Measurements from ENCODE around the gene NTM.

The NTM gene

DNA sequence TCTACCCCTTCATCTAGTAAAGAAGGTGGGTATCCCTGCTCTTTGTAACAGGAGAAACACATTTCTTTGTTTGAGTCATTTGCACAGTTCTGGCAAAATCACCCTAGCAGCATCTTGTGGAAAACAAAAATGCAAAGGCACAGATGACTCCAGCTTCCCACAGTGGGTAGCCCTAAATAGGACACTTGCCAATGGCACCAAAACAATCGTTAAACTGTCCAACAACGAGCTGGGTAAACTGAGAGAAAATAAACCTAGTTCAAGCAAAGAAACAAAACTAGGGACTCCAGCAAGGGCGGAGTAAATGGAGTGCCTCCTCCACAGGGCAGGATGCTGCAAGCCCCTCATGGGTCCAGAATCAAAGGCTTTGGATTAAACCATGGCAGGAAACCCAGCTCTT is 239.5 kb downstream of the NTM start:
- DNase-seq = no peak

GRCh38 chr11:131611322-131611721 is 240.9 kb downstream of the NTM start:
- no peak for DNase-seq

DNA sequence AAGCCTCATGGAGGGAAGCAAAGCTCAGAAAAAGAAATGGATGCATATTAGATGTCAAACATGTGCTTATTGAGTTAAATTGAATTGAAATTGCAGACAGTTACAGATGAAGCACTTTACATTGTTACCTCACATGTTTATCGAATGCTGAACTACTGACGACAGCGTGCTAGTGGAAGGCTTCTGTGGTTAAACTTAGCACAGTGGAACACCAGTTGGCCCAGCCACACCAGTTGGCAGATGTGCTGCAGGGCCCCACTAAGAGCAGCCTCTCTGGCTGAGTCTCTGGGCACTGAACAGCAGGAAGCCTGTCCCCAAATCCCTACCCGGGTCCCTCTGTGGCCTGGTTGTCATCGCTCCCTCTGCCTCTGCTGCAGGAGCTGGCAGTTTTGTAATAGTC is 242.1 kb downstream of the NTM start:
- no peak for DNase-seq

- DNase-seq = no peak
Measured at GRCh38 chr11:131614631-131615030, 244.2 kb downstream of the NTM start.

GRCh38 chr11:131615611-131616010 is 245.2 kb downstream of the NTM start:
- DNase-seq = no peak

DNA sequence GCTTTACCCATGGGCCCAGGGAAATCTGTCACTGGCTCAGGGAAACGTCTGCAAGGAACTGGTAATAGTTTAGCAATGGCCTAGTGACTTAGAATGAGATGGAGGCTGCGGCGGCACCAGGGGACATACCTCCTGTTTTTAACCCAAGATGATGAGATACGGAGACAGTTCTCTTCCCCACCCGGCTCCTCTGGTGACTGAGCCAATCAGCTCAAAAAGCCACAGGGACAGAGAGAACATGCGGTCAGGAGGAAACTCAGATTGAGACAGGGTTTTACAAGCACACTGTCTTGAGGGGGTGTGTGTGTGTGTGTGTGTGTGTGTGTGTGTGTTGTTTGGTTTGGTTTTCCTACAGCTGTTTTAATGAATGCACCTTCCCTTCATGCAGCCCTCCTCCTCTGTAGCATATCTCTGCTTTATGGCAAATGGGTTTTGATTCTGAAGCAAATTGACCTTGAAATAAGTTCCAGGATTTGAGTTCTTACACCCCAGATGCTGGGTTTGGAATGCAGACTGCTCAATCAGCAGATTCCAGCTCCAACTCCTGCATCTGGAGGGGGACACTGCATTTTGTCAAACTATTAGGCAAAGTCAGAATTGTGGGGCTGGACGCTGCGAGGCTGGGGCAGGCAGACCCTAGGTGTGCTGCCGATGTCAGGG is 246.2 kb downstream of the NTM start:
- no peak for DNase-seq

DNA sequence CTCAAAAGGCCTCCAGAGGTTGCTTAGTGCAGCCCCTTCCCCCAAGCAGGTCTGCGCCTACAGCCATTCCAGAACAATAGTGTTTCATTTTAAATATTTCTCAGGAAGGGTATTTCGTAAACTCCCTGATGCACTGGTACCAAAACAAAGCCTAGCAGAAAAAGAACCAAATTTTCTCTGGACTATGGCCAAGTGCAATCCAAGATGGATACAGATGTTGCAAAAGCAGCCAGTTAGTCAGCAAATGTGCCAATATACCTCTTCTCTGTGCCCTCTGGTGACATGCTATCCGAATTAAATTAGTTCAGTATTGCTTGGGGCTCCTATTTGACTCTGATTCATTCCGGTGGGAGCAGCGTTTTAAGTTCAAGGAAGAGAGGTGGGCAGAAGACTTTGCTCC is 247.8 kb downstream of the NTM start:
- DNase-seq = no peak

DNA sequence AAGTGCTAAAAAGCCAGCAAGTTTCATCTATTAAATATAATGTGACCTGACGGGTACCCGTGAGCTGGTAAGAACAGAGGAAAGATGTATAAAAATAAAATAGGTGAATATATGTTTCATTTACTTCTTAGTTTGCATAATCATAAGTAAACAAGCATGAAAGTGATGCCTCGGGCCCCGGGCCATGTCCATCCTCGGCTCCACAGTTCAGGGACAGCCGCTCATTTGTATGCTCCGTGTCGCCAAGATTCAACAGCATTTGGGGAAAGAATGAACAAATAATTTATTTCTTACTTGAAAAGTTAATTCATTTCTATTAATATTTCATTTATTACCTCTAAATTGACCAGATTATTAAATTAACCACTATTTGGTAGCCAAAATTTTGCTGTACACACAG is 251.8 kb downstream of the NTM start:
- DNase-seq = no peak

GRCh38 chr11:131624531-131624930 is 254.1 kb downstream of the NTM start:
- DNase-seq = no peak

DNA sequence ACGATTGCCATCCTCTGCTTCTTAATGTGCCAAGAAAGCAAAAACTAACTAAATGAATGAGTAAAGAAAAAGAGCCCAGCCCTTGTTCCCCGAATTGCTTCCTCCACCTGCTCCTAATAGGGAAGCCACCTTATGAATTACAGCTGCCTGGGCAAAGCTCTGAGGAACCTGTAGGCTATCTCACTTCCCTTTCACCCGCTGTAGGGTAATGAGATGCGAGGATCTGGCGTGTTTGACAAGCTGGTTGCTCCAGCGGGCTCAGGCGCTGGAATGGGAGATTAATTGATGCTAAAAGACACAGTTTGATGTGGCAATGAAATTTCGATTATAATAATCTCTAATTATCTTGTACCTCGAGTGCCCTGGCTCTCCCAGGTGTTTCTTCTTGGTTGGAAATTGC is 256.4 kb downstream of the NTM start:
- DNase-seq = no peak

DNA sequence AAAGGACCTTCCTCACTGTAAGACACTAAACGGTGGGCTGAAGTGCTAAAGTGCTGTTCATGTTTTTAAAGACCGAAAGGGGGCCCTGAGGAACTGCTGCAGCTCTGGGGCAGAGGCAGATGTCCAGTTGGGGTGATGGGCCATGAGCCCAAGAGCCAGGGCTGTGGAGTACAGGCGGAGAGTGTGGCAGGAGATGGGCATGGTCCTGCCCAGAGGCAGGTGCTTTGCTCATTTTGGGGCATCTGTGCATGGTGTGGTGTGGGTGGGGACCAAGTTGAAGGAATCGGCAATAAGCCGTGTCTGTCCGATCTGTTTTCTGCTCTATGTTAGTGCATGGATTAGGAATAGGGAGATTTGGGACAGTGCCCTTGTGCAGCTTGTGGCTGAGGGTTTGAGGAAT is 258.3 kb downstream of the NTM start:
- no peak for DNase-seq

GRCh38 chr11:131629925-131630540 is 259.6 kb downstream of the NTM start:
- DNase-seq = no peak

GRCh38 chr11:131632971-131633370 is 262.6 kb downstream of the NTM start:
- DNase-seq = no peak

GRCh38 chr11:131633921-131634715 is 263.7 kb downstream of the NTM start:
- no peak for DNase-seq

GRCh38 chr11:131637469-131638175 is 267.2 kb downstream of the NTM start:
- DNase-seq = no peak

- no peak for DNase-seq
Measured at GRCh38 chr11:131638889-131639288, 268.5 kb downstream of the NTM start.

DNA sequence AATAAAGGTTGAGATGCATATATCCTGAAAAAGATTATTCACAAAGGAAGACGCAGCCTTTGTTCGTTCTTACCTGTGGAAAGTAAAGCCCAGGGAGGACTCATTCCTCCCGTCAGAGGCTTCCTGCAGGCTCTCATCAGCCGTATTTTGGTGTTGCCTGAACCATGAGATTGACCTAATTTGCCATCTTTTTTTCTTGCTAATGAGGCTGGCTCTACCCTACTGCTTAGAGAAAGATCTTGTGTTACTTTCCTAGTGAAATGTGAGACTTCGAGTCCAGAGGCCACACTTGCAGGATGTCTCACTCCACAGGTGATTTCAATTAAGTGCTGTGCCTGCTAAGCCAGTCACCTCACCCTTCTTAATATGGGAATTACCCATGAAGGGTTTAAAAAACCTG is 269.9 kb downstream of the NTM start:
- DNase-seq = no peak

GRCh38 chr11:131642756-131643531 is 272.5 kb downstream of the NTM start:
- DNase-seq = no peak

DNA sequence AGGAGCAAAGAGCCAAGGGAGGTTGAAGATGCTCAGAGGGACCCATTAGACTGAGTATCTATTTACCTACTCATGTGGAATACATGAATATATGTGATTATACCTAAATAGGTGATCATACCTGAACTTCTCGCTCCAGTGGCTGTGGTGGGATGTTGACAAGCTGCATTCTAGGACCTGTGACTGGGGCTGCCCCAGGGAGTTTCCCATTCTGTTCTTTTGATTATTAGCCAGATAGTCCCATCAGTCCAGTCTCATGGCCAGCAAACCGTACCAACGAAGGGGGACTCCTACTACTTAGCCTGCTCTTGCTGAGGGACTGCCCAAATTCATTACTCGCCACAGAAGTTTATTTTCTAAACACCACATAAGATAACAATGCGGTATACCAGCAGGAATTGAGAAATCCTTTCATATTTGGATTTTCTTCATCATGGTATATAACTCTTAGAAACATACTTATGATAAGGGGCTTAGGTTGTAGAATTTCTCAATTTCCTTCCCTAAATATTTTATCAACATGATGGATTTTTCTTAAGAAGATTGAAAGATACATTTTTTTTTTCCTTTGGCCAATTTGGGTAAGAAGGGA is 273.9 kb downstream of the NTM start:
- no peak for DNase-seq

DNA sequence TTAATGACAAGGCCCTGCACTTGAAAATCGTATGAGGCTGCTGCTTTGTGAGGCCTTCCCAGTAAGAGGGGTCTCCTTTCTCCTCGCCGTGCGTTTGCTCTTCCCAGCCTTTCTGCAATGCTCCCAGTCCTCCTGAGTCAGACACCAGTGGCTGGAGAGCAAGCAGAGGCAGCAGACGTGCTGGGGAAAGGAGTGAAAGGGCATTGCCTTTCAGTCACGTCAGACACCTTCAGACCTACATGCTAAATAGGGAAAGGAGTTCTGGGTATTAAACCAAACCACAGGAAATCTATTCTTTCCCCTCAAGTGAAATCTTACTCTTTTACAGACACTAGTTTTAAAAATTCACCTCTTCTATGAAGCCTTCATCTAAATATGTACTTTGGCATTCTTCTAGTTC is 274.8 kb downstream of the NTM start:
- DNase-seq = no peak

DNA sequence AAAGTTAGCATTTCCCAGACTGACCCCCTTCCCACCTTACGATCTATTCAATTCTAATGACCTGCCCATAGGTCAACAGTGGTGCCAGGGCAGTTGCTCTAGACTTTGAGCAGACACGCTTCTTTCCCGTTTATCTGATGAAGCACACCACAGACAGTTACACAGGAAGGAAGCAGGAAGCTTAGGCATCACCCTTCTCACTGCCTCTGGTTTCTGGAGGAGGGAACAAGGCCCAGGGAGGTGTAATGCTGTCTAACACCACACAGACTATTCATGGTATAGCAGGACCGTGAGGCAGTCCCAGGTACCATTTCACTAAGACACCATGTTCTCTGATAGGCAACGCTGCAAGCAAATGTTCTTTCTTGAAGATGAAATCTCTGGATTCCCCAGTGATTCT is 279.4 kb downstream of the NTM start:
- DNase-seq = no peak

DNA sequence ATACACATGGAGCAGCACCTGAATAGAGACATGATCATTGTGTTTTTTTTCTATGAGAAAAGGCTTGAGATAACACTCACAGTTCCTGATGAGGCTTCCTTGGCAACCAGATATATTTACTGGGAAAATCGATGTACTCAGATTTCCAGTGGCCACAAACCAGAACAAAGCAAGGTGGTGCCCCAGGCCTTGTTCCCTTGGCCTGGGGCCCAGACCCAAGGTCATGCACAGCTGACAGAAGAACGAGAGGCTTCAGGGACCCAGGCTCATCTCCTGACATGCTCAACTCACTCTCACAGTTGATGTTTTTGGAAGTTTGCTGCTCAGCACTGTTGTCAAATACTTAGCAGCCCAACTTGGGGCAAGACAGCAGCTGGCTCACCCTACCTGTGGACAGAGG is 281.8 kb downstream of the NTM start:
- DNase-seq = no peak

Data from CD4-positive, alpha-beta T cell treated with Interleukin-6 for 4 hours (primary cell).